HepG2 (cell line): Measurements from ENCODE around the gene GNA12. TPM values are rescaled to one million over a fixed set of nuclear protein-coding genes. Genes with fewer than 3 reads are reported as not detected.

Experiments
- ATAC-seq: fragments of 200-7000 bp; cut with Tn5 transposase; 3 replicates; pipeline ENCODE4 v1.9.1; 2020; ENCODE audit warnings: mild to moderate bottlenecking, moderate library complexity
- BruUV-seq: library from RNA; stranded (reverse); fragments of 400-500 nt; replicated peaks from 2 replicates; lab custom pipeline; 2021; lab: Mats Ljungman, UMichigan
- CTCF ChIA-PET: fragments of 300-600 bp; formaldehyde crosslinking; extraction: SDS; loops from one replicate; lab custom pipeline; 2021; ENCODE audit warnings: low total read pairs, inconsistent platforms, low intra/inter-chr PET ratio; lab: Yijun Ruan, JAX
- POLR2A ChIA-PET: fragments of 350-600 bp; sonication (Branson Sonifier 250); formaldehyde crosslinking; loops from one replicate; lab custom pipeline; 2020; ENCODE audit warnings: antibody characterized with exemption, inconsistent platforms; lab: Yijun Ruan, JAX
- DNase-seq: peaks from one replicate; pipeline ENCODE4 v3.0.0-alpha.2; 2015; ENCODE audit warnings: low spot score
- FAIRE-seq: peaks from 3 replicates; lab custom pipeline; 2011; peaks lifted over from hg19 to GRCh38; lab: Jason Lieb, UNC
- H2AFZ ChIP-seq: one replicate; pipeline ENCODE4 v1.6.1; 2011; ENCODE audit warnings: low read length, inconsistent platforms
- H3K27ac ChIP-seq: fragments of 300-600 bp; 3 replicates; pipeline ENCODE4 v1.8.0; 2011; ENCODE audit warnings: mixed run types, mild to moderate bottlenecking, mixed read lengths, low read length, inconsistent platforms; ENCODE audit not compliant: insufficient read depth; ENCODE audit errors: extremely low read length
- H3K27me3 ChIP-seq, 2 experiments: fragments of 200-600 bp in 1 of 2; 2 replicates in 1 of 2; 3 replicates in 1 of 2; pipeline versions ENCODE4 v1.6.0 to v1.8.0; 2011; ENCODE audit warnings: low read length in 2 of 2, mild to moderate bottlenecking in 2 of 2, moderate library complexity in 2 of 2, inconsistent platforms in 1 of 2; ENCODE audit not compliant: insufficient read depth in 2 of 2, control insufficient read depth in 1 of 2
- H3K36me3 ChIP-seq, 2 experiments: fragments of 200-600 bp in 1 of 2; replicated peaks in 1 of 2; 2 replicates in 1 of 2; 3 replicates in 1 of 2; pipeline versions ENCODE4 v1.5.1 to v1.8.0; 2011; ENCODE audit warnings: low read length in 2 of 2, inconsistent platforms in 1 of 2; ENCODE audit not compliant: insufficient read depth in 2 of 2, control insufficient read depth in 1 of 2
- H3K4me1 ChIP-seq: 2 replicates; pipeline ENCODE4 v1.5.1; 2012; ENCODE audit warnings: low read length, inconsistent platforms; ENCODE audit not compliant: insufficient read depth
- H3K4me2 ChIP-seq: 2 replicates; pipeline ENCODE4 v1.6.0; 2011; ENCODE audit warnings: low read depth, low read length, inconsistent platforms
- H3K4me3 ChIP-seq, 3 experiments: fragments of 200-600 bp in 1 of 3; sonication (generic), shearing (Covaris generic) in 1 of 3; replicated peaks in 1 of 3; 2 replicates each; pipeline ENCODE4 v1.5.1; 2011 to 2016; ENCODE audit warnings: low read length in 3 of 3, inconsistent platforms in 2 of 3, low read depth in 2 of 3, mild to moderate bottlenecking in 2 of 3, control low read depth in 1 of 3, mixed read lengths in 1 of 3; ENCODE audit not compliant: insufficient read depth in 1 of 3
- H3K79me2 ChIP-seq: one replicate; pipeline ENCODE4 v1.6.1; 2011; ENCODE audit warnings: low read length, inconsistent platforms; ENCODE audit not compliant: insufficient read depth
- H3K9ac ChIP-seq: 2 replicates; pipeline ENCODE4 v1.6.0; 2011; ENCODE audit warnings: mild to moderate bottlenecking, low read depth, low read length, inconsistent platforms; ENCODE audit not compliant: insufficient read depth
- H3K9me3 ChIP-seq: 2 replicates; pipeline ENCODE4 v1.5.1; 2012; ENCODE audit warnings: mild to moderate bottlenecking, low read length
- H4K20me1 ChIP-seq: 2 replicates; pipeline ENCODE4 v1.6.0; 2011; ENCODE audit warnings: inconsistent platforms, mild to moderate bottlenecking, low read length, moderate library complexity; ENCODE audit not compliant: insufficient read depth
- AHR ChIP-seq: IDR thresholded peaks from 2 replicates; pipeline ENCODE4 v1.6.1; 2018; ENCODE audit warnings: missing genetic modification reagents, missing compliant biosample characterization
- BORCS8-MEF2B ChIP-seq: sonication (generic); formaldehyde crosslinking; IDR thresholded peaks from 2 replicates; pipeline ENCODE4 v1.8.0; 2022; ENCODE audit warnings: mild to moderate bottlenecking, missing genetic modification reagents
- ISX ChIP-seq: sonication (generic); formaldehyde crosslinking; conservative IDR thresholded peaks from 2 replicates; pipeline ENCODE4 v1.5.0; 2020; ENCODE audit warnings: missing genetic modification reagents
- KDM3A ChIP-seq: IDR thresholded peaks from 2 replicates; pipeline ENCODE4 v1.6.1; 2018; ENCODE audit warnings: low read depth, missing compliant biosample characterization
- LCORL ChIP-seq, 2 experiments: fragments of 450-650 bp in 1 of 2; sonication (generic) in 1 of 2; formaldehyde crosslinking in 1 of 2; IDR thresholded peaks; 2 replicates each; pipeline versions ENCODE4 v1.5.0 to v1.6.1; 2017 to 2020; ENCODE audit warnings: antibody characterized with exemption in 1 of 2, missing genetic modification reagents in 1 of 2
- REPIN1 ChIP-seq: sonication (generic); formaldehyde crosslinking; IDR thresholded peaks from 2 replicates; pipeline ENCODE4 v1.8.0; 2022; ENCODE audit warnings: missing genetic modification reagents, low read depth, mild to moderate bottlenecking, borderline replicate concordance
- TCF7 ChIP-seq: sonication (generic); IDR thresholded peaks from 2 replicates; pipeline ENCODE4 v1.6.1; 2016; ENCODE audit warnings: antibody characterized with exemption, low read depth
- TEAD3 ChIP-seq: optimal IDR thresholded peaks from 2 replicates; pipeline ENCODE3; 2016; ENCODE audit warnings: borderline replicate concordance
- ZKSCAN1 ChIP-seq: fragments of 150-350 bp; IDR thresholded peaks from 2 replicates; pipeline ENCODE4 v1.6.1; 2014; ENCODE audit warnings: low read length
- WGBS: methylation state at CpG from one replicate; pipeline ENCODE4 v1.1.6; 2017; ENCODE audit warnings: low lambda C conversion rate; 5-methylcytosine and 5-hydroxymethylcytosine counted together
- in situ Hi-C: cut with HindIII; loops from 2 replicates; pipeline ENCODE4 v1.10.0; 2017; ENCODE audit warnings: low pct_unique_long_range_greater_than_20kb; ENCODE audit not compliant: extremely low pct_ligation_motif_present
- intact Hi-C: fragments of 100-400 bp; cut with micrococcal nuclease; formaldehyde crosslinking; loops from one replicate; pipeline ENCODE4 v1.10.0; 2022; ENCODE audit not compliant: unreplicated experiment
- polyA plus RNA-seq, 8 experiments: library from polyadenylated mRNA; depleted of rRNA in 3 of 8; stranded (reverse) in 7 of 8; unstranded in 1 of 8; fragments of >200 nt; fragmentation: Illumina TruSeq in 4 of 8; extraction: Trizol in 4 of 8; gene quantifications; 2 replicates each; pipeline versions ENCODE4 v1.2.1 to v1.2.3, GENCODE V29; 2011 to 2016; ENCODE audit warnings: low read depth in 4 of 8, missing spikeins in 1 of 8, mixed read lengths in 1 of 8; ENCODE audit not compliant: insufficient read depth in 1 of 8
- total RNA-seq, 5 experiments: library from RNA; depleted of rRNA; stranded (reverse); fragments of >200 nt; fragmentation: Illumina TruSeq; extraction: Trizol; gene quantifications; 2 replicates each; pipeline ENCODE4 v1.2.3, GENCODE V29; 2016; ENCODE audit warnings: low read depth in 1 of 5
- TF ChIP-seq, protein P1 (sequence below): fragments of 450-650 bp; IDR thresholded peaks from 2 replicates; pipeline ENCODE4 v1.6.1; 2016
- TF ChIP-seq, protein P2 (sequence below): sonication (generic); formaldehyde crosslinking; IDR thresholded peaks from 2 replicates; pipeline ENCODE4 v1.4.0; 2020; ENCODE audit warnings: missing genetic modification reagents

The GNA12 gene
- total and polyA plus RNA-seq, 2 of the 13 experiments (the other 11 are each of a cell fraction or from before 2014, with no cell fraction given) = 16.2 to 50.9 TPM

DNA sequence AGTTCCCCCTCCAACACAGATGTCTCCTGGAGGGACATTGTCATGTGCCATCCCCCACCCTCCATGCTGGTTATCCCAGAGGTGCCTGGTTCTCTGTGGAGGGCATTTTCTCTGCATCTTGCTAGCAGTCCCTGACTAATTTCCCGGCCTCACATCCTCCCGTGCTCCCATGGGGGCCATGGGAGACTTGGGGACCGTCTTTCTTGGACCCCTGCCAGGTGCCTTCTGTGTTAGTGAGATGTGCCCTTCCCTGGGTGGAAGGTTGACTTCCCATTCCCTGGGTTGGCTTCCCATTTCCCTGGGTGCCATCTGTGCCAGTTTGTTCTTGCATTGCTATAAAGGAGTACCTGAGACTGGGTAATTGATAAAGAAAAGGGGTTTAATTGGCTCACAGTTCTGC lies 22.5 kb upstream of the GNA12 start:
- no peak overlapping the region for H3K4me3 ChIP-seq
- POLR2A ChIA-PET = no interaction called here
- no peak for TF ChIP-seq TCF7
- TF ChIP-seq, protein P1, sequence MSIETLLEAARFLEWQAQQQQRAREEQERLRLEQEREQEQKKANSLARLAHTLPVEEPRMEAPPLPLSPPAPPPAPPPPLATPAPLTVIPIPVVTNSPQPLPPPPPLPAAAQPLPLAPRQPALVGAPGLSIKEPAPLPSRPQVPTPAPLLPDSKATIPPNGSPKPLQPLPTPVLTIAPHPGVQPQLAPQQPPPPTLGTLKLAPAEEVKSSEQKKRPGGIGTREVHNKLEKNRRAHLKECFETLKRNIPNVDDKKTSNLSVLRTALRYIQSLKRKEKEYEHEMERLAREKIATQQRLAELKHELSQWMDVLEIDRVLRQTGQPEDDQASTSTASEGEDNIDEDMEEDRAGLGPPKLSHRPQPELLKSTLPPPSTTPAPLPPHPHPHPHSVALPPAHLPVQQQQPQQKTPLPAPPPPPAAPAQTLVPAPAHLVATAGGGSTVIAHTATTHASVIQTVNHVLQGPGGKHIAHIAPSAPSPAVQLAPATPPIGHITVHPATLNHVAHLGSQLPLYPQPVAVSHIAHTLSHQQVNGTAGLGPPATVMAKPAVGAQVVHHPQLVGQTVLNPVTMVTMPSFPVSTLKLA = peak; percentile 51; the same call in 1 of the 2 replicates
- 14% methylated on average over 1 of the region's 3 CpGs for WGBS
- no peaks in the 10 kb centered on the region for H3K9me3 ChIP-seq
- no peaks in the 10 kb centered on the region for H4K20me1 ChIP-seq
- H3K36me3 ChIP-seq = no peaks in the 10 kb centered on the region
- in situ Hi-C loops (no loop called here), intact Hi-C loops (loop anchor here (5.0 to 10.0 kb wide), 2 partner anchors 536 to 1028 kb away; no protein-coding TSS in a partner anchor)
- no peak overlapping the region for H2AFZ ChIP-seq
- CTCF ChIA-PET = interaction anchor here (3.2 kb wide), 1 partner anchor 288 kb away, joined by 16 read pairs; no protein-coding TSS in a partner anchor
- H3K4me2 ChIP-seq = no peak overlapping the region
- peaks cover 0 to 5% of the 10 kb centered on the region in 2 experiments; a peak in 3 of 5 replicates for H3K27me3 ChIP-seq
- peaks cover 35% of the 10 kb centered on the region for H3K4me1 ChIP-seq
- FAIRE-seq = no peak
- no peak overlapping the region for H3K9ac ChIP-seq
- BruUV-seq = no TSS peak
- no peak for DNase-seq
- ATAC-seq = no peak
- no peaks in the 10 kb centered on the region for H3K79me2 ChIP-seq
- no peak overlapping the region for H3K27ac ChIP-seq

DNA sequence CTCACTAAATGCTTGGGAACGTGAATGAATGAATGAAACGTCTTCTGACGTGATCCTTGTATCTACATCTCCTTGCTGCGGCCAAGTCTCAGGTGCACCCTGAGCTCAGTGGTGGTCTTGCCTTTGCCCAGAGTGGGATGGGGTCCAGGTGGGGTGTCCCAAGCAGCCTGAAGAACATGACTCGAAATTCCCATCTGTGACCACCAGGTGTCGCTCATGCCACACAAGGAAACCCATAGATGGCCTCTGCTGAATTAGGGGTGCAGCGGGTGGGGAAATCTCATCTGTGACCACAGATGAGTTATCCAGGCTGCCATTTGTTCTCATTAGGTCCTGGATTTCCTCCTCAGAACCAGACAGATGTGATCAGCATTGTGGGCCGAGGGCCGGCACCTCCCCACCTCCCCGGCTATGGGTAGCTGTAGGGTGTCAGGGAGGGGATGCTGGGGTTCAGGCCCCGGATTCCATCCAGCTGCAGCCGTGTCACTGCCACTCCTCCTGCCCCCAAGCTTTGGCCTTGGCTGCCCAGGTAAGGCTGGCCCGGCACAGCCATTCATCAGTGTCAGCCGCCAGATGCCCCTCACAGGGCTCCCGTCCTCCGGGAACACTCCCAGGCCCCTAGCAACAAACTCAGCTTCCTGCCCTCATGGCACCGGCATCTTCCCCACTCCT lies 21.0 kb upstream of the GNA12 start:
- H3K9ac ChIP-seq = no peak overlapping the region
- CTCF ChIA-PET = interaction anchor here (1.3 to 3.2 kb wide), 3 partner anchors 289 to 1032 kb away, joined by 4 to 16 read pairs (median 5); no protein-coding TSS in a partner anchor
- H3K27me3 ChIP-seq = no peaks in the 10 kb centered on the region; a peak in 1 of 5 replicates
- no peaks in the 10 kb centered on the region for H3K79me2 ChIP-seq
- no peaks in the 10 kb centered on the region for H3K9me3 ChIP-seq
- no peak overlapping the region for H3K27ac ChIP-seq
- ATAC-seq = peak; percentile 10; the same call in 2 of the 3 replicates
- no peaks in the 10 kb centered on the region for H4K20me1 ChIP-seq
- BruUV-seq = no TSS peak
- H3K4me1 ChIP-seq = peaks cover 35% of the 10 kb centered on the region
- 53% methylated on average over 9 of the region's 17 CpGs for WGBS
- FAIRE-seq = peak; percentile 70
- DNase-seq = peak; percentile 59
- in situ Hi-C loops = no loop called here
- H2AFZ ChIP-seq = no peak overlapping the region
- POLR2A ChIA-PET = interaction anchor here (1.5 to 1.8 kb wide), 2 partner anchors 12 to 61 kb away, joined by 3 to 20 read pairs; no protein-coding TSS in a partner anchor
- intact Hi-C loops = loop anchor here (5.0 to 10.0 kb wide), 3 partner anchors 63 to 1030 kb away; no protein-coding TSS in a partner anchor
- peak overlapping the region; percentile 96; the same call in 1 of the 2 replicates for H3K4me2 ChIP-seq
- H3K36me3 ChIP-seq = no peaks in the 10 kb centered on the region
- no peak overlapping the region for H3K4me3 ChIP-seq
- TF ChIP-seq, protein P2, sequence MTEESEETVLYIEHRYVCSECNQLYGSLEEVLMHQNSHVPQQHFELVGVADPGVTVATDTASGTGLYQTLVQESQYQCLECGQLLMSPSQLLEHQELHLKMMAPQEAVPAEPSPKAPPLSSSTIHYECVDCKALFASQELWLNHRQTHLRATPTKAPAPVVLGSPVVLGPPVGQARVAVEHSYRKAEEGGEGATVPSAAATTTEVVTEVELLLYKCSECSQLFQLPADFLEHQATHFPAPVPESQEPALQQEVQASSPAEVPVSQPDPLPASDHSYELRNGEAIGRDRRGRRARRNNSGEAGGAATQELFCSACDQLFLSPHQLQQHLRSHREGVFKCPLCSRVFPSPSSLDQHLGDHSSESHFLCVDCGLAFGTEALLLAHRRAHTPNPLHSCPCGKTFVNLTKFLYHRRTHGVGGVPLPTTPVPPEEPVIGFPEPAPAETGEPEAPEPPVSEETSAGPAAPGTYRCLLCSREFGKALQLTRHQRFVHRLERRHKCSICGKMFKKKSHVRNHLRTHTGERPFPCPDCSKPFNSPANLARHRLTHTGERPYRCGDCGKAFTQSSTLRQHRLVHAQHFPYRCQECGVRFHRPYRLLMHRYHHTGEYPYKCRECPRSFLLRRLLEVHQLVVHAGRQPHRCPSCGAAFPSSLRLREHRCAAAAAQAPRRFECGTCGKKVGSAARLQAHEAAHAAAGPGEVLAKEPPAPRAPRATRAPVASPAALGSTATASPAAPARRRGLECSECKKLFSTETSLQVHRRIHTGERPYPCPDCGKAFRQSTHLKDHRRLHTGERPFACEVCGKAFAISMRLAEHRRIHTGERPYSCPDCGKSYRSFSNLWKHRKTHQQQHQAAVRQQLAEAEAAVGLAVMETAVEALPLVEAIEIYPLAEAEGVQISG (CRISPR knock-in tag) = no peak
- TF ChIP-seq ZKSCAN1 = no peak
- no peak for TF ChIP-seq AHR (CRISPR knock-in tag)
- TF ChIP-seq REPIN1 (CRISPR knock-in tag) = peak; percentile 59; the same call in 1 of the 2 replicates
- TF ChIP-seq TEAD3 (CRISPR knock-in tag) = peak; percentile 20
- no peak for TF ChIP-seq KDM3A (CRISPR knock-in tag)
- no peak for TF ChIP-seq LCORL (IDR thresholded peaks at IDR 0.05)
- TF ChIP-seq LCORL (CRISPR knock-in tag; IDR thresholded peaks at IDR 0.05) = 0 out of 2 replicates have a peak, but pooled peaks have one; percentile 48
- TF ChIP-seq ISX (CRISPR knock-in tag) = no peak
- TF ChIP-seq BORCS8-MEF2B (CRISPR knock-in tag) = peak; percentile 55; the same call in 1 of the 2 replicates
